Rectal smooth muscle tissue (tissue), 1 donor: ENCODE results near the gene ASIP.
"Not testable (repeated sequence)": the region's sequence is repeated elsewhere in the genome, so short reads cannot be mapped to it uniquely, and the experiment has no call there.

Experiments
- H3K27ac ChIP-seq: one replicate; pipeline ENCODE4 v1.7.0; 2013; ENCODE audit warnings: low read depth, low read length, inconsistent platforms
- H3K27me3 ChIP-seq: one replicate; pipeline ENCODE4 v1.7.0; 2013; ENCODE audit warnings: low read length; ENCODE audit not compliant: control insufficient read depth, insufficient read depth
- H3K36me3 ChIP-seq: one replicate; pipeline ENCODE4 v1.7.0; 2013; ENCODE audit warnings: low read length; ENCODE audit not compliant: control insufficient read depth, insufficient read depth
- H3K4me1 ChIP-seq: one replicate; pipeline ENCODE4 v1.7.0; 2013; ENCODE audit warnings: low read length; ENCODE audit not compliant: control insufficient read depth, insufficient read depth
- H3K4me3 ChIP-seq: one replicate; pipeline ENCODE4 v1.7.0; 2013; ENCODE audit warnings: low read length
- H3K9ac ChIP-seq: one replicate; pipeline ENCODE4 v1.7.0; 2013; ENCODE audit warnings: low read length

Gene ASIP

GRCh38 chr20:34269996-34270627 is 28.9 kb downstream of the ASIP start:
- H3K27me3 ChIP-seq = no peaks in the 10 kb centered on the region
- no peak overlapping the region for H3K27ac ChIP-seq
- no peaks in the 10 kb centered on the region for H3K36me3 ChIP-seq
- H3K4me1 ChIP-seq = no peaks in the 10 kb centered on the region
- no peak overlapping the region for H3K4me3 ChIP-seq
- no peak overlapping the region for H3K9ac ChIP-seq

GRCh38 chr20:34271956-34272355 is 30.7 kb downstream of the ASIP start:
- H3K27ac ChIP-seq = no peak overlapping the region
- H3K27me3 ChIP-seq = no peaks in the 10 kb centered on the region
- H3K9ac ChIP-seq = no peak overlapping the region
- no peaks in the 10 kb centered on the region for H3K36me3 ChIP-seq
- H3K4me3 ChIP-seq = no peak overlapping the region
- no peaks in the 10 kb centered on the region for H3K4me1 ChIP-seq

GRCh38 chr20:34274694-34275093 is 33.5 kb downstream of the ASIP start:
- Histone ChIP-seq H3K27ac (no peak overlapping the region), H3K27me3 (no peaks in the 10 kb centered on the region), H3K36me3 (no peaks in the 10 kb centered on the region), H3K4me1 (no peaks in the 10 kb centered on the region), H3K4me3 (no peak overlapping the region), H3K9ac (no peak overlapping the region)

DNA sequence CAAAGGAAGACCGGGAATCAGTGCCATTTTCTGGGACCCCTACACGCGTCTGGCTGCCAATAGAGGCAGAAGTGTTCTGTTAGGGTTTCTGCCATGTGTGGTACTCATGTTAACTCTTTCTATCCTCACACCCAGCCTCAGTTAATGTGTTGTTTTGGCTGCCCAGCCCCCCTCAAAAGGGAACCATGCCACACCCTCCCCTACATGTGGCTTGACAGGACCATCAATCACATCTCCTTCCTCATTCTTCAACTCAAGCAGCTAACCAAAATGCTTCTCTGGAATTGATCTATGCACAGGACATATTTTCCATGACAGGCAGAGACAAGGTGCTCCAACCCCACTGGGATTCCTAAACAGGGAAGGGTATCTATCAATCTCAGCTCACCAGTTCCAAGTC is 40.0 kb downstream of the ASIP start:
- Histone ChIP-seq H3K9ac (no peak overlapping the region), H3K36me3 (peaks cover 17% of the 10 kb centered on the region), H3K27me3 (no peaks in the 10 kb centered on the region), H3K4me3 (no peak overlapping the region), H3K27ac (no peak overlapping the region), H3K4me1 (no peaks in the 10 kb centered on the region)

GRCh38 chr20:34282041-34282440 is 40.8 kb downstream of the ASIP start:
- Histone ChIP-seq H3K4me1 (no peaks in the 10 kb centered on the region), H3K9ac (no peak overlapping the region), H3K27me3 (no peaks in the 10 kb centered on the region), H3K36me3 (peaks cover 17% of the 10 kb centered on the region), H3K27ac (no peak overlapping the region), H3K4me3 (no peak overlapping the region)

DNA sequence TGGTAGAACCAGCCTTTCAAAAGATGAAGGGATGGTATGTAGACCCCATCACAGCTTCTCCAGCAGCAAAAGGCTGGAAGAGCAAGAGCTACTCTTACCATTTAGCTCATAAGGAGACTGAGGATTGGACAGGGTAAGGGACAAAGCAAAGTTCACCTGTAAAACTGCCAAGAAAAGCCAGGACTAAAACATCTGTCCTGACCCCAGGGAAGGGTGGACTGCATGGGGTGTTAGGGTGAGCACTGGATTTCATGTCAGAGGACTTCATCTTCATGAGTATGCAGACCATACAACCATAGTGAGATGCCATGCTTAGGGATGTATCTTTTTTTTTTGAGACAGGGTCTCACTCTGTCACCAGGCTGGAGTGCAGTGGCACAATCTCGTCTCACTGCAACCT is 42.6 kb downstream of the ASIP start:
- H3K27ac ChIP-seq = no peak overlapping the region
- peaks cover 17% of the 10 kb centered on the region for H3K36me3 ChIP-seq
- no peak overlapping the region for H3K9ac ChIP-seq
- no peaks in the 10 kb centered on the region for H3K27me3 ChIP-seq
- H3K4me1 ChIP-seq = no peaks in the 10 kb centered on the region
- H3K4me3 ChIP-seq = no peak overlapping the region

GRCh38 chr20:34285450-34285849 is 44.2 kb downstream of the ASIP start:
- H3K9ac ChIP-seq = no peak overlapping the region
- no peaks in the 10 kb centered on the region for H3K27me3 ChIP-seq
- no peaks in the 10 kb centered on the region for H3K4me1 ChIP-seq
- no peak overlapping the region for H3K27ac ChIP-seq
- no peak overlapping the region for H3K4me3 ChIP-seq
- peaks cover 24% of the 10 kb centered on the region for H3K36me3 ChIP-seq

GRCh38 chr20:34287500-34287899 is 46.3 kb downstream of the ASIP start:
- H3K36me3 ChIP-seq = peaks cover 20% of the 10 kb centered on the region
- not testable (repeated sequence) for H3K4me3 ChIP-seq, H3K27ac ChIP-seq

DNA sequence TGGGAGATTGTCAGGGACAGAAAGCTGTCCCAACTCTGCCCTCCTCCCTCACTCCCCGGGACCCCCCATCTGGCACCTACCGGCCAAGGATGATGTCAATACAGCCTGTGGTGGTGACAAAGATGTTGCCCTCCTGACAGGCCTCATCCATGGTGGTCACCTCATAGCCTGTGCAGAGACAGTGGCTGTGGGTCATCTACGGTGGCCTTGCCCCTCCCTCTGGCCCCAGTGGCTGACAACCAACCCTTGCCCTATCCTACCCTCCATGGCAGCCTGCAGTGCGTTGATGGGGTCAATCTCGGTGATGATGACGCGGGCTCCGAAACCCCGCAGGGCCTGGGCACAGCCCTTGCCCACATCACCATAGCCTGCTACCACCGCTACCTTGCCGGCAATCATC is 49.2 kb downstream of the ASIP start:
- Histone ChIP-seq H3K4me3 (no peak overlapping the region), H3K36me3 (peaks cover 19% of the 10 kb centered on the region), H3K4me1 (no peaks in the 10 kb centered on the region), H3K9ac (no peak overlapping the region), H3K27ac (no peak overlapping the region), H3K27me3 (no peaks in the 10 kb centered on the region)

More at GRCh38 chr20:34287500-34287899, 46.3 kb downstream of the ASIP start:
- not testable (repeated sequence) for H3K9ac ChIP-seq, H3K4me1 ChIP-seq, H3K27me3 ChIP-seq

GRCh38 chr20:34292496-34292895 is 51.3 kb downstream of the ASIP start:
- Histone ChIP-seq H3K4me3 (no peak overlapping the region), H3K36me3 (peaks cover 19% of the 10 kb centered on the region), H3K27me3 (no peaks in the 10 kb centered on the region), H3K9ac (no peak overlapping the region), H3K4me1 (no peaks in the 10 kb centered on the region), H3K27ac (no peak overlapping the region)

- peaks cover 19% of the 10 kb centered on the region for H3K36me3 ChIP-seq
- H3K27ac ChIP-seq = no peak overlapping the region
- no peak overlapping the region for H3K9ac ChIP-seq
- no peak overlapping the region for H3K4me3 ChIP-seq
- H3K27me3 ChIP-seq = no peaks in the 10 kb centered on the region
- H3K4me1 ChIP-seq = no peaks in the 10 kb centered on the region
Observed at GRCh38 chr20:34293119-34293518, 51.9 kb downstream of the ASIP start.

DNA sequence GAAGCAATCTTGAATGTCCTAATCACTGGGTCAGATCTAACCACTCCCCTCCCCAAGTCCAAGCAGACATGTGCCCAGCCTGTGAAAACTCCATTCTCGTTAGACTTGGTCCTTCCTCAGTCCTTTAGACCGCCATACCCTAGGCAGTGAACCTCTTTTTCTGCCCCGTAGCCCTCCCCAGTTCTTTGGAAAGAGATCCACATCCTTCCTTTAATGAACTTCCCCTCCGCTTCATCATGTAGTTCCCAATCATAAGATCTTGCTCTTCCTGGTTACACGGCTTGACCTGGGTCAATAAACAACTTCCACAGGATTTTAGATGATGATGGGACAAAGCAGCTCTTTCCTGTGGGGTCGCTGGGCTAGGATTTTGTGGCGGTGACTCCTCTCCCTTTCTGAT is 52.4 kb downstream of the ASIP start:
- H3K36me3 ChIP-seq = peaks cover 19% of the 10 kb centered on the region
- no peak overlapping the region for H3K4me3 ChIP-seq
- H3K27ac ChIP-seq = no peak overlapping the region
- H3K4me1 ChIP-seq = no peaks in the 10 kb centered on the region
- no peak overlapping the region for H3K9ac ChIP-seq
- H3K27me3 ChIP-seq = no peaks in the 10 kb centered on the region

GRCh38 chr20:34294563-34294962 is 53.3 kb downstream of the ASIP start:
- Histone ChIP-seq H3K4me3 (no peak overlapping the region), H3K27ac (no peak overlapping the region), H3K36me3 (peaks cover 19% of the 10 kb centered on the region), H3K9ac (no peak overlapping the region), H3K4me1 (no peaks in the 10 kb centered on the region), H3K27me3 (no peaks in the 10 kb centered on the region)
